ENCODE data around the gene PSORS1C2. TPM values are rescaled to one million over a fixed set of nuclear protein-coding genes. Genes with fewer than 3 reads are reported as not detected.
"Not testable (repeated sequence)": the region's sequence is repeated elsewhere in the genome, so short reads cannot be mapped to it uniquely, and the experiment has no call there.

Gene PSORS1C2
- total RNA-seq, 2 donors from 2014 or later, result not detected

DNA sequence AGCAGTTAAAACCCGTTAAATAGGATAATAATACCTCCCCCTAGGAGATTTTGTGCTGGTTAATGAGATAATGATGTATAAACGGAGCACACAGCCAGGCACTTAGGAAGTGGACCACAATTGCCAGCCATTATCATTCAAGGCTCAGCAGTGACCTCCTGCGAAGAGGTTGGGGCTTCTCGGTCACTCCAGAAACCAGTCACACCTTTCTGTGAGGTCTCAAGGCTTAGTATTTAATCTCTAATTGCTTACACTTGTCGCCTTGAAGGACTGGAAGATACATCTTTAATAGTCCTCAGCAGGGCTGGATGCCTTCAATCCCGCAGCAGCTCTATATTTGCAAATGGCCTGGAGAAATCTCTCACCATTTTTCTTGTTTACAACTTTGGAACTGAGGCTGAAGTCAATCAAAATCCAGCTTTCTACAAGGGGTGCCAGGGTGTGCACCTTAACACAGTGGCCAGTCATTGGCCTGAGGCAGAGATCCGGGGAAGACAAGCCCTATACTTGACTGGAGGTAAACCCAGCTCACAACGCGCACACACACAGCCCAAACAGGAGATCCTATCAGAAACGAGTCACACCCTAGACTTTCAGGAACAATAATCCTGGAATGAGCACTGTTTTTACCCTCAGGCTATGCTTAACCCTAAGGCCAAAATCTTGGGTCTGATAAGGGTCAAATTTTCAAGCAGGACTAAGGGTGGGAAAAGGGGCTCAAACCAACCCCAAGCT, 30.4 kb upstream of the PSORS1C2 start:
- Histone ChIP-seq H3K27me3 (no peaks in the 10 kb centered on the region), H3K36me3 (no peaks in the 10 kb centered on the region), H3K9ac (ENCODE audit: low read depth in 2 of 2, low read length in 2 of 2) (no peak overlapping the region), H3K9me3 (no peaks in the 10 kb centered on the region), H3K27ac (no peak overlapping the region), H3K4me1 (no peaks in the 10 kb centered on the region), H3K4me3 (no peak overlapping the region)
- TF ChIP-seq, protein P1, sequence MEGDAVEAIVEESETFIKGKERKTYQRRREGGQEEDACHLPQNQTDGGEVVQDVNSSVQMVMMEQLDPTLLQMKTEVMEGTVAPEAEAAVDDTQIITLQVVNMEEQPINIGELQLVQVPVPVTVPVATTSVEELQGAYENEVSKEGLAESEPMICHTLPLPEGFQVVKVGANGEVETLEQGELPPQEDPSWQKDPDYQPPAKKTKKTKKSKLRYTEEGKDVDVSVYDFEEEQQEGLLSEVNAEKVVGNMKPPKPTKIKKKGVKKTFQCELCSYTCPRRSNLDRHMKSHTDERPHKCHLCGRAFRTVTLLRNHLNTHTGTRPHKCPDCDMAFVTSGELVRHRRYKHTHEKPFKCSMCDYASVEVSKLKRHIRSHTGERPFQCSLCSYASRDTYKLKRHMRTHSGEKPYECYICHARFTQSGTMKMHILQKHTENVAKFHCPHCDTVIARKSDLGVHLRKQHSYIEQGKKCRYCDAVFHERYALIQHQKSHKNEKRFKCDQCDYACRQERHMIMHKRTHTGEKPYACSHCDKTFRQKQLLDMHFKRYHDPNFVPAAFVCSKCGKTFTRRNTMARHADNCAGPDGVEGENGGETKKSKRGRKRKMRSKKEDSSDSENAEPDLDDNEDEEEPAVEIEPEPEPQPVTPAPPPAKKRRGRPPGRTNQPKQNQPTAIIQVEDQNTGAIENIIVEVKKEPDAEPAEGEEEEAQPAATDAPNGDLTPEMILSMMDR (IDR thresholded peaks at IDR 0.05), result no peak
- intact Hi-C loops (cut with DNase I), result no loop called here
- no peak for DNase-seq

DNA sequence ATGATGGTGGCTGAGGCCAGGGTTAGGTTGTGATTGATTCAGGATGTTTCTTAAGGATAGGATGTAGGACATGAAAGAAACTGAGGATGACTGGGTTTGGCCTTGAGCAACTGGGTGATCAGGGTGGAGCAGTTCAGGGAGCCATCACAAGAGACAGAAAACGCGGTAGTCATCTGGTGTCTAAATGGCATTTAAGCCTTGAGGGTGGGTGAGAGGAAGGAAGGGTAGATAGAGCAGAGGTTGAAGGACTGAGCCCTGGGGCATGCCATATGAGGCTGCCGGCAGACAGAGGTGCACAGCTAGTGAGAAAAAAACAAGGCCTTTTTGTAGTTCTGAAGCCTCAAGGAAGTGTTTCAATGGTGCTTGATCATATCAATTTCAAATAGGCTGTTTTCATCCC, 29.7 kb upstream of the PSORS1C2 start:
- Histone ChIP-seq H3K9me3 (no peaks in the 10 kb centered on the region), H3K9ac (ENCODE audit: low read depth in 2 of 2, low read length in 2 of 2) (no peak overlapping the region), H3K27me3 (no peaks in the 10 kb centered on the region), H3K27ac (no peak overlapping the region), H3K4me1 (no peaks in the 10 kb centered on the region), H3K36me3 (no peaks in the 10 kb centered on the region), H3K4me3 (no peak overlapping the region)
- no peak for DNase-seq
- intact Hi-C loops (cut with DNase I), result no loop called here
- TF ChIP-seq, protein P1 (IDR thresholded peaks at IDR 0.05), result no peak

DNA sequence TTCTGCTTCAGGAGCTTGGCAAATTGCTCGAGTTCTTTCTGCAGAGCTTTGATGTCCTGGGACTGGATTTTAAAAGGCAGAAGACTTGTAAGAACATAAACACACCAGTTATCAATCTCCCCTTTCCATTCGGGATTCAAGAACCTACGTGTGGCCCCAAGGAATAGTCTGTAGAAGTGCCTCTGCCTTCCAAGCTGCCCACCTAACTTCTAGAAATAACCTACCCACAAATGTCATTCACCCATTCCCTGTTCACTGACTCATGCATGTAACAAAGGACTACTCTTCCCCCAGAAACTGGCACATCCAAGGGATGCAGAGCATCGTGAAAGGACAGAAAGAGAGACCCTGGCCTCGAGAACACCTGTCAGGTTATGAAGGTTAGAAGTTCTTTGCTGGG, 27.1 kb upstream of the PSORS1C2 start:
- H3K27me3 ChIP-seq, result no peaks in the 10 kb centered on the region
- no peaks in the 10 kb centered on the region for H3K36me3 ChIP-seq
- no peak overlapping the region for H3K27ac ChIP-seq
- no peak for DNase-seq
- TF ChIP-seq, protein P1 (IDR thresholded peaks at IDR 0.05), result no peak
- no peak overlapping the region for H3K4me3 ChIP-seq
- no peaks in the 10 kb centered on the region for H3K4me1 ChIP-seq
- H3K9me3 ChIP-seq, result no peaks in the 10 kb centered on the region
- intact Hi-C loops (cut with DNase I), result no loop called here
- H3K9ac ChIP-seq (ENCODE audit: low read depth in 2 of 2, low read length in 2 of 2), result no peak overlapping the region

DNA sequence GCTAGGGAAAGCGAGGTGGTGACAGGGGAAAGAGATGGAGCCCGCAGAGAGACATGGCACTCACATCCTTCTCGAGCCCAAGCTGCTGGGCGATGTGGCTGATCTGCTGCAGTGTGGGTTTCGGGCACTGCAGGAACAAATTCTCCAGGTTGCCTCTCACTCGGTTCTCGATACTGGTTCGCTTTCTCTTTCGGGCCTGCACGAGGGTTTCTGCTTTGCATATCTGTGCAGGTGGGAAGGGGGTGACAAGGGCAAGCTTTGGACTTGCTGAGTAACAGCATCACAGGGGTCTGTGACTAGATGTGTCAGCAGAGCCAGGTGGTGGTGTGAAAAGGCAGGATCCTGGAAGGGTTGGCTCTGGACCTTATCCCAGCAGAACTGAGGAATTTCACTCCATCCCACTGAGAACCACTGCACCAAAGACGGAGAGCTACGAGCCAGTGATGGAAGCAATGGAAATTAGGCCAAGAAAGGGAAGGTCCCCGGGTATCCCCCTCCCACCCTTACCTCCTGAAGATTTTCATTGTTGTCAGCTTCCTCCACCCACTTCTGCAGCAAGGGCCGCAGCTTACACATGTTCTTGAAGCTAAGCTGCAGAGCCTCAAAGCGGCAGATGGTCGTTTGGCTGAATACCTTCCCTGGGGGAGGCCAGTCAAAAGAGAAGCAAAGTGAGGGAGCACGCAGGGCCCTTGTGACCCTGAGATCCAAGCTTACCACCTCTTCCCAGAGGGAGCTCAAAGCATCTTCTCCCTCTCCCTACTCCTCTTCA, 26.4 kb upstream of the PSORS1C2 start:
- H3K27ac ChIP-seq; DNase-seq; intact Hi-C loops (cut with DNase I): not testable (repeated sequence)

DNA sequence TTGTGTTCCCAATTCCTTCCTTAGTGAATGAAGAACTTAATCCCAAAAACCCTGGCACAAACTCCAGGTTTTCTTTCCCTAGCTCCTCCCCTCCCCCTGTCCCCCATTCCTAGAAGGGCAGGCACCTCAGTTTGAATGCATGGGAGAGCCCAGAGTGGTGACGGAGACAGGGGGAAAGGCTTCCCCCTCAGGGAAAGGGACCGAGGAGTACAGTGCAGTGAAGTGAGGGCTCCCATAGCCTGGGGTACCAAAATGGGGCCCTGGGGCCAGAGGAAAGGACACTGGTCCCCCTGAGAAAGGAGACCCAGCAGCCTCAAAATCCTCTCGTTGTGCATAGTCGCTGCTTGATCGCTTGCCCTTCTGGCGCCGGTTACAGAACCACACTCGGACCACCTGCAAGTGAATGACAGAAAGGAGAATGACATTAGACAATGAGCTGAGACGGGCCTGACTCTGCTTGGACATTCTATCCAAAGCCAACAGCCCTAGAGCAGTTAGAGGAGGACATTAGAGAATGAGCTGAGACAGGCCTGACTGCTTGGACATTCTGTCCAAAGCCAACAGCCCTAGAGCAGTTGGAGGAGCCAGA, 25.7 kb upstream of the PSORS1C2 start:
- H3K36me3 ChIP-seq; H3K27ac ChIP-seq; H3K4me3 ChIP-seq; H3K27me3 ChIP-seq; H3K9me3 ChIP-seq; H3K4me1 ChIP-seq; DNase-seq; intact Hi-C loops (cut with DNase I): not testable (repeated sequence)
- H3K9ac ChIP-seq (ENCODE audit: low read depth in 2 of 2, low read length in 2 of 2), result peak overlapping the region in 1 of 2 donors; percentile 19

More for the DNA sequence above, 26.4 kb upstream of the PSORS1C2 start:
- H3K9me3 ChIP-seq, H3K27me3 ChIP-seq, H3K36me3 ChIP-seq, H3K4me3 ChIP-seq, H3K4me1 ChIP-seq: not testable (repeated sequence)
- peak overlapping the region in 1 of 2 donors; percentile 19 for H3K9ac ChIP-seq (ENCODE audit: low read depth in 2 of 2, low read length in 2 of 2)

DNA sequence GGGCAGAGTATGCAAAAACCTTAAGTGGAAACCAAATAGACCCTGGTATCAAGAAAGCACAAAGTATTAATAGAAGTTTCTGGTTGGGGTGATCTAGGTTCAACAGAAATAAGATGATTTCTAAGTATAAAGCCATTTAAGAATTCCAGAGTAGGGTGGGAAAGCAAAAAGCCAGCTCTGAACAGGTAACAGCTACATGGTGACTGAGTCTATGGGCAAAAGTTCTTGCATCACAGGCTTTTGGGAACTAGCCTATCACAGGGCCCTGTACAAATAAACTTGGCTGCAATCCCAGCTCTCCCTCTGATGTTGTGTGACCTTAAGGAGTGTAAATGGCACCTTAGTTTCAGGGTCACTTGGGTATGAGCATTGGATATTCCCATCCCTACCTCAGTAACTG, 25.1 kb upstream of the PSORS1C2 start:
- no peak for DNase-seq
- Histone ChIP-seq H3K4me3 (no peak overlapping the region), H3K36me3 (no peaks in the 10 kb centered on the region), H3K4me1 (peaks cover 5% of the 10 kb centered on the region), H3K9me3 (no peaks in the 10 kb centered on the region), H3K27ac (no peak overlapping the region), H3K9ac (ENCODE audit: low read depth in 2 of 2, low read length in 2 of 2) (no peak overlapping the region), H3K27me3 (no peaks in the 10 kb centered on the region)
- TF ChIP-seq, protein P1 (IDR thresholded peaks at IDR 0.05), result no peak
- intact Hi-C loops (cut with DNase I), result no loop called here

Data from colonic mucosa (tissue), 4 donors.